ENCODE data around the gene KCNQ1. TPM values are rescaled to one million over a fixed set of nuclear protein-coding genes. Genes with fewer than 3 reads are reported as not detected.

The KCNQ1 gene
- total RNA-seq, 1 experiment from 2014 or later, result 10.7 TPM

- no peaks in the 10 kb centered on the region for H3K79me2 ChIP-seq (ENCODE audit: insufficient read depth, low read length)
- RAD21 ChIA-PET (ENCODE audit: low non-redundant PET in 1 of 2, low total read pairs in 2 of 2, uncharacterized antibody in 2 of 2, unreplicated experiment in 2 of 2), result no interaction called here
- DNase-seq (ENCODE audit: low read depth, low spot score) (no peak), ATAC-seq (no peak)
- no peaks in the 10 kb centered on the region for H4K20me1 ChIP-seq (ENCODE audit: insufficient read depth)
- H3K27ac ChIP-seq (ENCODE audit: low read depth, low read length), result no peak overlapping the region
- no TSS peak for BruUV-seq (replicated peaks)
- CTCF ChIA-PET, result no interaction called here
- no peaks in the 10 kb centered on the region for H3K36me3 ChIP-seq (ENCODE audit: control insufficient read depth in 1 of 2, insufficient read depth in 2 of 2, low read length in 2 of 2)
- H2AFZ ChIP-seq (ENCODE audit: low read depth, low read length, poor library complexity, severe bottlenecking), result no peak overlapping the region
- no peaks in the 10 kb centered on the region for H3K9me2 ChIP-seq (ENCODE audit: insufficient read depth)
- no peaks in the 10 kb centered on the region for H3K4me1 ChIP-seq (ENCODE audit: control insufficient read depth in 1 of 2, insufficient read depth in 2 of 2, low read length in 2 of 2)
- no peaks in the 10 kb centered on the region for H3K9me3 ChIP-seq (ENCODE audit: control insufficient read depth in 1 of 2, insufficient read depth in 1 of 2, low read depth in 1 of 2, low read length in 2 of 2)
- intact Hi-C loops (cut with micrococcal nuclease), result no loop called here
- H3K4me2 ChIP-seq (ENCODE audit: low read length), result no peak overlapping the region
- TF ChIP-seq ZNF274 (IDR thresholded peaks at IDR 0.05; ENCODE audit: low read depth, low read length), result no peak
- TF ChIP-seq ATF3 (IDR thresholded peaks at IDR 0.05), result no peak
- no peak for TF ChIP-seq ZFX (IDR thresholded peaks at IDR 0.05)
- no peak for TF ChIP-seq ELF1 (IDR thresholded peaks at IDR 0.05; ENCODE audit: borderline replicate concordance, low read depth)
- no peak for TF ChIP-seq CBX3 (IDR thresholded peaks at IDR 0.05; ENCODE audit: low read depth)
- TF ChIP-seq RAD21 (IDR thresholded peaks at IDR 0.05; ENCODE audit: low read depth), result no peak
- no peak for TF ChIP-seq SIN3A (IDR thresholded peaks at IDR 0.05; ENCODE audit: low read depth)
- TF ChIP-seq CEBPB (IDR thresholded peaks at IDR 0.05; ENCODE audit: low read depth), result no peak
- no peak for TF ChIP-seq JUND (IDR thresholded peaks at IDR 0.05)
- no peak for TF ChIP-seq FOSL1 (IDR thresholded peaks at IDR 0.05; ENCODE audit: low read depth)
- TF ChIP-seq REST (IDR thresholded peaks at IDR 0.05; ENCODE audit: low read depth), result no peak
- POLR2A ChIA-PET, result no interaction called here
- no peak overlapping the region for H3K9ac ChIP-seq (ENCODE audit: low read length)
- no peaks in the 10 kb centered on the region for H3K27me3 ChIP-seq (ENCODE audit: insufficient read depth, low read length)
- H3K4me3 ChIP-seq (replicated peaks in 1 of 2; ENCODE audit: low read depth in 1 of 2, low read length in 2 of 2), result no peak overlapping the region
These were observed 26.4 kb downstream of the KCNQ1 start for GRCh38 chr11:2471048-2471803.
